Gastrocnemius medialis (tissue), 4 donors: ENCODE data around the gene PARD3.

Source experiments
- POLR2A ChIP-seq, 2 donors: fragments of 450-650 bp; IDR thresholded peaks; one replicate each; pipeline ENCODE4 v1.6.1; 2017; ENCODE audit warnings: antibody characterized with exemption in 2 of 2, mild to moderate bottlenecking in 2 of 2, moderate library complexity in 2 of 2
- TF ChIP-seq, protein P1 (sequence below), 5 experiments: fragments of 450-650 bp in 3 of 5; fragments of 200-600 bp in 2 of 5; sonication (generic) in 2 of 5; IDR thresholded peaks in 4 of 5; conservative IDR thresholded peaks in 1 of 5; 1 replicate in 4 of 5; 2 replicates in 1 of 5; pipeline ENCODE4 v1.5.1; 2016 to 2019; ENCODE audit warnings: antibody characterized with exemption in 5 of 5, mild to moderate bottlenecking in 3 of 5, moderate library complexity in 3 of 5

DNA sequence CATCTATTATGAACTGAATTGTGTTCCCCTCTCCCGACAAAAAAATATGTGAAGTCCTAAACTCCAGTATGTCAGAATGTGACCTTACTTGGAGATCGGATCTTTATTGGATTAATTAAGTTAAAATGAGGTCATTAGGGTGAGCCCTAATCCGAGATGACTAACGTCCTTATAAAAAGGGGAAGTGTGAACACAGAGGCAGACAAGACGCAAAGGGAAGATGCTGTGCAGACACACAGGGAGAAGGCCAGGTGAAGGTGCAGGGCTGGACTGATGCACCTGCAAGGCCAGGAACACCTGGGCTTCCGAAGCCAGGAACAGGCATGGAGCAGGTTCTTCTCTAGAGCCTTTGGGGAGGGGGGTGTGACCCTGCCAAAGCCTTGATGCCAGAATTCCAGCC, 187.8 kb downstream of the PARD3 start:
- TF ChIP-seq POLR2A (IDR thresholded peaks at IDR 0.05): no peak
- TF ChIP-seq, protein P1, sequence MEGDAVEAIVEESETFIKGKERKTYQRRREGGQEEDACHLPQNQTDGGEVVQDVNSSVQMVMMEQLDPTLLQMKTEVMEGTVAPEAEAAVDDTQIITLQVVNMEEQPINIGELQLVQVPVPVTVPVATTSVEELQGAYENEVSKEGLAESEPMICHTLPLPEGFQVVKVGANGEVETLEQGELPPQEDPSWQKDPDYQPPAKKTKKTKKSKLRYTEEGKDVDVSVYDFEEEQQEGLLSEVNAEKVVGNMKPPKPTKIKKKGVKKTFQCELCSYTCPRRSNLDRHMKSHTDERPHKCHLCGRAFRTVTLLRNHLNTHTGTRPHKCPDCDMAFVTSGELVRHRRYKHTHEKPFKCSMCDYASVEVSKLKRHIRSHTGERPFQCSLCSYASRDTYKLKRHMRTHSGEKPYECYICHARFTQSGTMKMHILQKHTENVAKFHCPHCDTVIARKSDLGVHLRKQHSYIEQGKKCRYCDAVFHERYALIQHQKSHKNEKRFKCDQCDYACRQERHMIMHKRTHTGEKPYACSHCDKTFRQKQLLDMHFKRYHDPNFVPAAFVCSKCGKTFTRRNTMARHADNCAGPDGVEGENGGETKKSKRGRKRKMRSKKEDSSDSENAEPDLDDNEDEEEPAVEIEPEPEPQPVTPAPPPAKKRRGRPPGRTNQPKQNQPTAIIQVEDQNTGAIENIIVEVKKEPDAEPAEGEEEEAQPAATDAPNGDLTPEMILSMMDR (IDR thresholded peaks at IDR 0.05 in 4 of 5, conservative IDR thresholded peaks at IDR 0.05 in 1 of 5): no peak
